Activated T-cell treated with anti-CD3 and anti-CD28 coated beads for 48 hours (primary cell): ENCODE results near the gene SPG11.
"Not testable (repeated sequence)": the region's sequence is repeated elsewhere in the genome, so short reads cannot be mapped to it uniquely, and the experiment has no call there.

Experiments used
- DNase-seq: peaks from one replicate; pipeline ENCODE4 v3.0.0-alpha.2; 2020; ENCODE audit warnings: low read depth

Gene SPG11

DNA sequence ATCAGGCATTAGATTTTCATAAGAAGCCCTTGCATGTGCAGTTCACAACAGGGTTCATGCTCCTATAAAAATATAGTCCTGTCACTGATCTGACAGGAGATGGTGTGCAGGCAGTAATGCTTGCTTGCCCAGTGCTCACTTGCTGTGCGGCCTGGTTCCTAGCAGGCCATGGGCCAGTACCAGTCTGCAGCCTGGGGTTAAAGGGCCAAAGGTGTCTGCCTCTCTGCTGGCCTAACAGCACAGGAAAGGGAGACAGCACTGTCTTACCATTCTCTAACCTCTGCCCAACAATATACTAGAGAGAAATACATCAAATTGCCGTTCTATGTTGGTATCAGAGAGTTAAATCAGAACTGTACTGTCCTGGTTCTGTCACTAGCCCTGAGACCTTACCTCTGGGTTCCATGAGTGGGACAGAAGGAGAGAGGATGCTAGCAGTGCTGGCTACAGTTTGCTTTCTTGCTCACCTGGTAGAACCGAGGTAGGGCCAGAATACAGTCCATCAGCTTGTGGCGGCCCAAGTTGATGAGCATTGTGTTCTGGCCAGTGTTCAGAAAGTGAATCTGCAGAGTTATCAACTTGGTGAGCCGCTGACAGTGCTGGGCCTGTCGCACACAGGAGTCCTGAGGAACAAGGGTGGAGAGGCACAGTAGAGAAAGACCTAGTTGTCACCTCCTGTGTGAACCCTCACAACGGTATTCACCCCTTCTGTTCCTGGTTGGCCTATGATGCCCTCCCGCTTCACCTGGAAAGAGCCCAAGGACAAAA, 97.9 kb downstream of the SPG11 start:
- DNase-seq: no peak

DNA sequence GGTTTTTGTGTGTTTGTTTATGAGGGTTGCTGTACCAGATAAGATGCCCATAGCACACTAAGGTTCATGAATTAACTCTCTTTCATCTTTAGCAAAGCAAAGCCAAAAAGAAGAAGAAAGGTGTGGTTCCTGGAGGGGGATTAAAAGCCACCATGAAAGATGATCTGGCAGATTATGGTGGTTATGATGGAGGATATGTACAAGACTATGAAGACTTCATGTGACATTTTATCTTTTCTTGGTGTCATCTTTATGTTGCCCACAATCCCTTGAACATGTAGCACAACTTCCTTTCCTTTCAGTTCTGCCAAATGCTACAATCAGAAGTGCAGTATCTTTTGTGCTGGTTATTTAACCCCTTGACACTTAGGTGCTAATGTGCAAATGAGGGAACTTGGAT, 102.5 kb downstream of the SPG11 start:
- DNase-seq: not testable (repeated sequence)

DNA sequence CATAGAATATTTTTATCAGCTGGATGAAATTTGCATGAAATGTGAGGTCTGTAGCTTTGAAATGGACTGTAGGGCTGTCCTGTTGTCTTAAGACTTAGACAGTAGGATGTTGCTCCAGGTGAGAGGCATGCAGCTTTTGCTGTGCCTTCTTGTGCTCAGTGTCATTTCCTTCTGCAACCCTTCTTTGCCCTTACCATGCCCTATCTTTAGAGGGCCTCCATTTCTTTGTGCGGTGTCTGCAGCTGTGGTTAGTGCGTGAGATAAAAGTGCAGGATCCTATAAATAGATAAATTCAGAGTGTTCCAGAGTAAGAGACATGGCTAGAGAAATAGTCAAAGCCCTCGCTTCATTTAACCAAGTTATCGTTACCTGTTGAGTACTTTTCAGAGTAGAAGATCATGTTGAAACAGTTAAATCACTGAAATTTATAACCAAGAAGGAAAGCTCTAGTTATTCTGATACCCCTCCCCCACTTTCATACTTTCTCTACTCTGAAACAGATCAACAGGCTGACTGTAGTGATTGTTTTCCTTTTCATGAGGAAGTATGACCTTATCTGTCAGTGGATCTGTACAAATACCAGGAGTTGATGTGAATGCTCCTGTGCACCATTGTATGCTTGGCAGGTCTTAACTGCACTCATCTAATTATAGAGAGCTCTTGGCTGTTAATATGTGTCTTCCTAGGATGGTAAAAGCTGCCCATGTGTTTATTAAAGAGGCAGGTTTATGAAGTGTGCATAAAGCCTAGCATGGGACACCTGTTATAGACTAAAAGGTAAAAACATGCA, 108.3 kb downstream of the SPG11 start:
- no peak for DNase-seq

DNA sequence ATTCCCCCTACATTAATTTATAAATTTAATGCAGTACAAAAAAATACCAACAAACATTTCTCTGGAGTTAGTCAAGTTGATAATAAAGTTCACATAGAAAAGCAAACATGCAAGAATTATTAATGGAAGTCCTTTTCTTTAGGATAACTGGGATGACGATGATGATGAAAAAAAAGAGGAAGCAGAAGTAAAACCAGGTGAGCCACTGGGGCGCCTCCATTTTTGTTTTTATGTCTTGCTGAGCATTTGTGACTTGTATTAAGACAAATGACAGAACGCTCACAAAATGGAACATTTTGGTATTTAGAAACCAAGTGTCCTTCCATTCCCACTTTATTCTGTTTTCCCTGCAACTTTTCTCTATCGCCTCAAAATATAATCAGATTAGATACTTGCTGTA, 112.7 kb downstream of the SPG11 start:
- DNase-seq: no peak

DNA sequence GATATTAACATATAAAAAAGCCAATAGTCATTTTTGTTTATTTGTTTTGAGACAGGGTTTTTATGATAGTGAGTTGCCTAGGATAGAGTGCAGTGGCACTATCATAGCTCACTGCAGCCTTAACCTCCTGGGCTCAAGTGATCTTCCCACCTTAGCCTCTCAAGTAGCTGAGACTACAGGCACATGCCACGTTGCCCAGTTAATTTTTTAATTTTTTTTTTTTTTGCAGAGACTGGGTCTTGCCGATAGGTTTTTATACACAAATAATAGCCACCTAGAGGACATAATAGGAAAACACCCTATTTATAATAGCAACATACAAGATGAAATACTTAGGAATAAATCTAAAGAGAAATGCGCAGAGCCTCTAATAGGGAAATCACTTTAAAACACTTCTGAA, 113.2 kb downstream of the SPG11 start:
- no peak for DNase-seq

DNA sequence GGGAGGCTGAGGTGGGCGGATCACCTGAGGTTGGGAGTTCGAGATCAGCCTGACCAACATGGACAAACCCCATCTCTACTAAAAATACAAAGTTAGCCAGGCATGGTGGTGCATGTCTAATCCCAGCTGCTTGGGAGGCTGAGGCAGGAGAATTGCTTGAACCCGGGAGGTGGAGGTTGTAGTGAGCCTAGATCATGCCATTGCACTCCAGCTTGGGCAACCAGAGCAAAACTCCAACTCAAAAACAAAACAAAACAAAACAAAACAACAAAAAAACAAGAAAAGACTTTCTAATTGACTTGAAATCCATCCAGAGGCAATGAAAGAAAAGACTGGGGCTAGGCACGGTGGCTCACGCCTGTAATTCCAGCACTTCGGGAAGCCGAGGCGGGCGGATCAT, 114.3 kb downstream of the SPG11 start:
- DNase-seq: not testable (repeated sequence)

DNA sequence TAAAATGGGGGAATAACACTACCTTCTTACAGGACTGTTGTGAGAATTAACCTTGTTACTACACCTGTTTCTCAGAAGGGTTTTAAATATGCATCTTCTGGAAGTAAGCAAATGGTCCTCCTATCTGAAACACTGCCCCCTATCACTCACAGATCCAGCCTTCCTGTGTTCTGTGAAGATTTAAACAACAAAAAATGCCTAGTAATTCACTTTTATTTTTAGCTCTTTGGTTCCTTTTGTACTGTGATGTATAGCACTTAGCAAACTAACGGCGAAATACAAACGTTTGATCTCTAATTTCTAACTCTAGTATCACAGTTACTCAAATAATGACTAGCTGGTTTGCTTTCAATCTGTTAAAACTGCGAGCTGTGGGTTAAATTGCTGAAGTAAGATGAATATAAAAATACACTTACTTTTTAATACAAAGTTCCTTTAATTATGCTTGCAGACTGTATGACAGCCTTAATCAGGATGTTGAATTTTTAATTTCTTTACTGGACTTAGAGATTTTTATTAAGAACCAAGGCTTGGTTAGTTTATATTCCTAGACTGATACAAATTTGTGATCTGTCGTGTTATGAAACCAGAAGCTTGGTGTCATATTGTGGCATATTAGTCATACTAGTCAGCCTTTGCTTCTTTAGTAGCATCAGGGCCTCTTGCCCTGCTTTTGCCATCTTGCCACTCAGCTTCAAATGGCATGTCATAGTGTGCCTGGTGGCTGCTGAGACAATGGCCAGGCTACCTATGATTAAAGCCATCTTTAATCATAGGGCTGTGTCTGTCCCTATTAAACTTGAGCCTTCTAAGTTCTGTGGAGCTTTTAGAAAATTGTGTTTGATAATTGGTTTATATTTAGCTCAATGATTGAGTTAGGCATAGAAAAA, 117.3 kb downstream of the SPG11 start:
- DNase-seq: peak; percentile 33

DNA sequence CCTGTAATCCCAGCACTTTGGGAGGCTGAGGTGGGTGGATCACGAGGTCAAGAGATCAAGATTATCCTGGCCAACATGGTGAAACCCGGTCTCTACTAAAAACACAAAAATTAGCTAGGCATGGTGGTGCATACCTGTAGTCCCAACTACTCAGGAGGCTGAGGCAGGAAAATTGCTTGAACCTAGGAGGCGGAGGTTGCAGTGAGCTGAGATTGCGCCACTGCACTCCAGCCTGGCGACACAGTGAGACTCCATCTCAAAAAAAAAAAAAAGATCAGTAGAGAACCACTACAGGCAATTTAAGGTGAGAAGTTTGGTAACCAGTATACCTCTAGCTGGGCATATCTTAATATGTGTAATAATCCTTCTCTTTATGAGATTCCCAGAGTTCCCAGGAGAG, 118.7 kb downstream of the SPG11 start:
- not testable (repeated sequence) for DNase-seq

DNA sequence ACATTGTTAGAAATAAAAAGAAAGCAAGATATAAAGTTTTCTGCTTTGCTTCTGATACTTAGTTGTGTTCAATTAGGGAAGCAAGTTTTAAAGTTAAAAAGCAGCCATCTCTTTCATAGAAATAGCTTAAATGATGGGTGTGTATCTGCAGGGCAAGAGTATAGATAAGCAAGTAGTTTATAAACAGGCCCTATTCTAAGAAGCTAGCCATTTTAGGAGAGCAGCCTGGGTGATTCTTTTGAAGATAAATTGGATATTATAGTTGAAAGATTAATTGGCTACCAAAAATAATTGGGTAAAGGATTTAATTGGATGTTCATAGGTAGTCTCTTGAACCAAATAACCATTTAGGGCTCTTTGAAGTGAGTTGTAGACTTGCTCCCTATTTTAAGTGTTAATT, 120.9 kb downstream of the SPG11 start:
- no peak for DNase-seq

DNA sequence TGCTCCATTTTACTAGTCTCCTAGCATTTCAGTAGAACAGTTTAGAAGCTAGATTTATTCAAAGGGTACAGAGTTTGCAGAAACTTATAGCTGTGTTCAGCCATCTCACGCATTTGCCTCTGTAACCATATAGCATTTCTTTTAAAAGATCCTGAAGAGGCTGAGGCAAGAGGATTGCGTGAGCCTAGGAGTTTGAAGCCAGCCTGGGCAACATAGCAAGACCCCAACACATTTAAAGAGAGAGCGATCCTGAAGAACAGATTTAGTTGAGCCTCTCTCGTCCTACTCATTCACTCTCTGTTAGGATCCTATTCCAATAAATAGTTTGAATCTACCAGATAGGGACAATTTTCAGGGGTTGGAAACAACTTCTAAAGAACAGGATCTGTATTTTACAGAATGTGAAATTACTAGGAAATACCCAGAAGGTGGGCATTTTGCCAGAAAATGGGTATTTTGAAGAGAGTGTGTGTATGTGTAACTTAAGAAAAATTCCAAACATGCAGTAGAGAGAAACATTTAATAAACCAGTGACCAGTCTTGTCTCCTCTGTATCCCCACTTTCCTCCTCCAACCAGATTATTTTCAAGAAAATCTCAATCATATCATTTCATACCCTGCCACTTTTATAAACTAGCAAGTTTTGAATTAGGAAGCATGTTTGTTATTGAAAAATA, 122.0 kb downstream of the SPG11 start:
- DNase-seq: no peak

DNA sequence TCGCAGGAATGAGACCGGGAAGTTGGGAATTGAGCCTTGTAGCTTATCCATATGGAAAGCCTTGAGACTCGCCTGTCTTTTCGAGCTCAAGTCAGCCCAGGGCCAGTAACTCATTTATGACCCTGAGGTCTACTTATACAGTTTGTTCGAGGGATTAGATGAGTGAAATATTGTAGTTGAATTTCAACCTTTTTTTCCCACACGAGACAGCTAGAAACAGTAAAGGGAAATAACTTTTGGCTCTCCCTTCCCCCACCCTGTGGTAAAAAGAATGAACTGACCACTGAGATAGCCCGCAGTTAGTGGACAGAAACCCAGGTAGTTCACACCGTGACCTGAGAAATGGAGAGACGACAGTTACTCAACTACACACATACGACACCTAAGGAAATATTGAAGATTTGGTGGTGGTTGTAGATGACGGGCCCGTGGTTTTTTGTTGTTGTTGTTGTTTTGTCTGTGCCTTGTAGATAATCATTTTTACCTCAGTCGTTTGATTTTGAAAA, 125.7 kb downstream of the SPG11 start:
- DNase-seq: no peak

DNA sequence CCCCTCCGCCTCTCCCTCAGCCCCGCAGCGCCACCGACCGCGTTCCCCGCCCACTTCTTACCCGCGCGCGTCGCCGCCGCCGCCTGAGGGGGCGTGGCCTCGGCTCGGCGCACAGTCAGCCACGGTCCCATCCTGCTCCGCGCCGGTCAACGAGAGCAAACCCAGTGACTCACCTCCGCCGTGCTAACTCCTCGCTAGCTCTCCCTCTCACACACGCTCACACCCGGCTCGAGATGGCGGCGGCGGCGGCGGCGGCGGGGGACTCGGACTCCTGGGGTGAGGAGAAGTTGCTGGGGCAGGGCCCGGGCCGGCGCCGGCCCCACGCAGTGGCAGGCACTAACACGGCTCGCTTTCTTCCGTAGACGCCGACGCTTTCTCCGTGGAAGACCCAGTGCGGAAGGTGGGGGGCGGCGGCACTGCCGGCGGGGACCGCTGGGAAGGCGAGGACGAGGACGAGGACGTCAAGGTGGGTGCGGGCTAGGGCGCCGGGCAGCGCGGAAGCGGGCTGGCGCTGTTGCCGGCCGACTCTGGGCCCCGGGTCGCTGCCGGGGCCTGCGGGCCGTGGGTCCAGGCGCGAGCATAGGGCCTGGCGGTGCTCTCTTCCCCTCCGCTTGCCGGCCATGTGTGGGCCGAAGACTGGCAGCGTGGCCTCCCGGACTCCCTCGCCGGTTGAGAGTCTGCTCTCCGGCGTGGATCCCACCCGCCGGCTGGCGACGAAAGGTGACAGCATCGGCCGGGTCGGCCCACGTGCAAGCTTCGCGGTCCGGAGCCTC, 126.3 kb downstream of the SPG11 start, which contains the start of gene EIF3J:
Gene EIF3J (plus strand): TSS at position 186 of the 773 bp plus-strand sequence. CDS start 48 bp downstream, at position 234.
- DNase-seq: peak; percentile 93

DNA sequence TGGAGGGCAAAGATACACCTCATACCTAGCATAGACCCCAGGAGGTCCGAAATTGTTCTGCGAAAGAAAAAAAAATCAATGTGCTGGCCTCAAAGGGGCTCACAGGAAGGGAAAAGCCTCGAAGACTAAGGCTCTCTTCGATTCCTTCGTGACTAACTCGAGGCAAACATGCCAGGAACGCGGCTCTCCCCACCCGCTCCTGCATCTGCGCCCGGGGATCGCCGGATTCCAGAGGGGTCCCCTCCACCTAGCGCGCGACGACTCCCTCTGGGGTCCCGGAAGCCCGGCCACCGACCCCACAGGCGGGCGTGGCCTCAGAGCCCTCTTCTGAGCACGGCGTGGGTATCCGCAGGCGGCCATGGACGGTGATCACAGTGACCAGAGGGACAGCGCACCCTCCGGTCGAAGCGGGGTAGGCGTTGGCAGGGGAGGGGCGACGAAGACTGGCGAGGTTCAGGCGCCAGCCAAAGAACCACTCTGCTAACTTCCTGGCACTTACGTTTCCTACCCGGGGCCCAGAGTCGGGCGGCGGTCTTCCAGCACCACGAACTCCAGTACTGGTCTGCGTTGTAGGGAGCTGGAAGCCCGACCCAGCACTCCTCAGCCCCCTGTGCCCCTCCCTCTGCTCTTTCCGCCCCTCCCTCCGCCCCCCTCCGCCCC, 127.0 kb downstream of the SPG11 start:
- DNase-seq: peak; percentile 63

DNA sequence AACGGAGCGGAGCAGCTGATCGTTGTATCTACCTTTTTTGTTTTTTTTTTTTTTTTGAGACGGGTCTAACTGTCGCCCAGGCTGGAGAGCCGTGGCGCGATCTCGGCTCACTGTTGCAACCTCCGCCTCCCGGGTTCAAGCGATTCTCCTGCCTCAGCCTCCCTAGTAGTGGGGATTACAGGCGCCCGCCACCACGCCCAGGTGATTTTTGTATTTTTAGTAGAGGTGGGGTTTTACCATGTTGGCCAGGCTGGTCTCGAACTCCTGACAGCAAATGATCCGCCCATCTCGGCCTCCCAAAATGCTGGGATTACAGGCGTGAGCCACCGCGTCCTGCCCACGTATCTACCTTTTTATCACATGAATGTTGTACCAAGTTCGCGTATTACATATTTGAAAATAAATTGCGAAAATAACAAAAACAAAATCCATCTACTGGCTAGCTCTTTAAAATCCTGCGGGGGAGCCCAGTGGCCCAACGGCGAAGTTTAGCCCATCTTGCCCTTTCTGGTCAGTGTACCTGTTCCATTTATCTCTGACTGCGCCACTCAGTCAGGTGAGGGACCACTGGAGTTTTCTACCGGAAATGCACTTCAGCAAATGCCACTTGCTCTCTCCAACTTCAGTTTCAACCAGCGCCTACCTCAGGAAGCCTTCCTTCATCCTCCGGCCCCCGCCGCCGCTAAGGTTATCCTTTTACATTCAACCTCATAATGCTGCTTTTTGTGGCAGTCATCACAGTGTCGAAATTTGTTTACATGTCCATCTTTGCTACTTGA, 127.8 kb downstream of the SPG11 start:
- no peak for DNase-seq

DNA sequence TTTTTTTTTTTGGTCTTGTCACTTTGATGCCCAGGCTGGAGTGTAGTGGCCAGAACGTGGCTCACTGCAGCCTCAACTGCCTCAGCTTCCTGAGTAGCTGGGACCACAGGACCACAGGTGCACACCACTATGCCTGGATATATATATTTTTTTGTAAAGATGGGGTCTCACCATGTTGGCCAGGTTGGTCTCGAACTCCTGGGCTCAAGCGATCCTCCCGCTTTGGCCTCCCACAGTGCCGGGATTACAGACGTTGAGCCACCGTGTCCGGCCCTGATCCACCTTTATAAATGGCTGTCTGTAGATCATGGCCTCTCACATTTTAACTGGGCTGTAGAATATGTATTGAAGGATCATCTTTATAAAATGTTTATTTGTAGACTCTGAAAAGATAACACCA, 128.4 kb downstream of the SPG11 start:
- no peak for DNase-seq

DNA sequence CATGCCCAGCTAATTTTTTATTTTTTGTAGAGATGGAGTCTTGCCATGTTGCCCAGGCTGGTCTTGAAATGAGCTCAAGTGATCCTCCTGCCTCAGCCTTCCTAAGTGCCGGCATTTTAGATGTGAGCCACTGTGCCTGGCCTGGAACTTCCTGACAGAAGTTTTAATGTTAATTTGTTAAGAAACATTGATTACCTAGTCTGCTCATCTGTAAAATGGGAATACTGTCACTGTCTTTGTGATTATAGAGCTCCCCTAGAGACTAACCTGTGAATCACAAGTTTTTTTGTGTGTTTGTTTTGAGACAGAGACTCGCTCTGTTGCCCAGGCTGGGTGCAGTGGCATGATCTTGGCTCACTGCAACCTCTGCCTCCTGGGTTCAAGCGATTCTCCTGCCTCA, 130.8 kb downstream of the SPG11 start:
- no peak for DNase-seq

DNA sequence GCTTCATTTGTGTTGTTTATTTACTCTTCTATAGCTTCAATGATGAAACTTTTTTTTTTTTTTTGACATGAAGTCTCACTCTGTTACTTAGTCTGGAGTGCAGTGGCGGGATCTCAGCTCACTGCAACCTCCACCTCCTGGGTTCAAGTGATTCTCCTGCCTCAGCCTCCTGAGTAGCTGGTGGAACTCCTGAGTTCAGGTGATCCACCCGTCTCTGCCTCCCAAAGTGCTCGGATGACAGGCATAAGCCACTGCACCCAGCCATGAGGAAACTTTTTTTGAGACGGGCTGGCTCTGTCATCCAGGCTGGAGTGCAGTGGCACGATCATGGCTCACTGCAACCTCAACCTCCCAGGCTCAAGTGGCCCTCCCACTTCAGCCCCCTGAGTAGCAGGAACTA, 131.2 kb downstream of the SPG11 start:
- not testable (repeated sequence) for DNase-seq

DNA sequence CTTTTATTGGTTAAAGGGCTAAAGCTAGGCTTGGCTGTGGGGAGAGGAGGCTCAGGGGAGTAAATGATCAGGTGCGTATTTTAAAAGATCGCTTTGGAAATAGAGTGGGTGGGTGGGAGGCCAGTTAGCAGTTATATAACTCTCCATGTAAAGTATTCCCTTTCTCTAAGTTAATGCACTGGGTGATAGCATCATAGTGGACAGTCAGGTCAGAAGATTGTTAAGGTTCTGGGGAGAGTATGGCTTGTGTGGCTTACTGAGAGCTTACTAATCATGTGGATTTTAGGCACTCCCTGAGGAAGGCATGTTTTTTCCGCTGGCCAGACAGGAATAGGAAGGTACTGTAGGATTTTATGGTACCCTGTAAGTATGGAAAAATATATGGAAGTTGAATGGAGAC, 132.8 kb downstream of the SPG11 start:
- no peak for DNase-seq

DNA sequence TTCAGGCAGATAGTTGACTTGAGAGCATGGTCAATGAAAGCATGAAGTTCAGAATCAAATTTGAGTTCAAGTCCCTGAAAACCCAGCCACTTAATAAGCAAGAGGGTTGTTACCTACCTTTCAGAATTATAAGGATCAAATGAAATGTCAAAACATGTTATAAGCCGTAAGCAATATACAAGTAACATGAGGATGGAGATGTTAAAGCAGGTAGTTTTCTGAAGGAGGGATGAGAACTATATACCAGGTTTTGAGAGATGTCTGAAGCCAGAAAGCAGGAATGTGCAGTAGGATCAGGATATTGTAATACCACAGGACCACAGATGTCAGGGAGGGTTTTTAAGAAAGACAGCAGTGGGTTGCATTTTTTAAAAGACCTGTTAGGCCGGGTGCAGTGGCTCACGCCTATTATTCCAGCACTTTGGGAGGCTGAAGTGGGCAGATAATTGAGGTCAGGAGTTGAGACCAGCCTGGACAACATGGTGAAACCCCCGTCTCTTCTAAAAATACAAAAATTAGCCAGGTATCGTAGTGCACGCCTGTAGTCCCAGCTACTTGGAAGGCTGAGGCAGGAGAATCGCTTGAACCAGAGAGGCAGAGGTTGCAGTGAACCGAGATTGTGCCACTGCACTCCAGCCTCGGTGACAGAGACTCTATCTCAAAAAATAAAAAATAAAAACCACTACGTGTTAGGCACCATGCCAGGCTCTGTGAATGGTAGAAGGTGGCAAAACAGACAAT, 133.4 kb downstream of the SPG11 start:
- DNase-seq: no peak
